K562 (cell line): ENCODE results near the gene NFIC. TPM values are rescaled to one million over a fixed set of nuclear protein-coding genes. Genes with fewer than 3 reads are reported as not detected.

Experiments used
- ATF3 ChIP-seq, 2 experiments: fragments of 450-650 bp in 1 of 2; sonication (generic) in 1 of 2; formaldehyde crosslinking in 1 of 2; IDR thresholded peaks in 1 of 2; conservative IDR thresholded peaks in 1 of 2; 2 replicates each; pipeline versions ENCODE4 v1.6.1 to v1.8.1; 2016 to 2023; ENCODE audit warnings: mild to moderate bottlenecking in 2 of 2, moderate library complexity in 2 of 2, inconsistent platforms in 1 of 2, missing genetic modification reagents in 1 of 2
- E2F6 ChIP-seq, 2 experiments: IDR thresholded peaks; 2 replicates each; pipeline ENCODE4 v1.6.1; 2011; ENCODE audit warnings: borderline replicate concordance in 1 of 2, control low read depth in 1 of 2, low read depth in 1 of 2, low read length in 1 of 2, mild to moderate bottlenecking in 1 of 2, mixed read lengths in 1 of 2, moderate library complexity in 1 of 2; ENCODE audit not compliant: insufficient read depth in 1 of 2, insufficient read length in 1 of 2, poor library complexity in 1 of 2, severe bottlenecking in 1 of 2; ENCODE audit errors: extremely low read depth in 1 of 2
- MYC ChIP-seq, 2 experiments: fragments of 250-450 bp in 1 of 2; sonication (Bioruptor Pico) in 1 of 2; IDR thresholded peaks; 2 replicates each; pipeline versions ENCODE4 v1.5.1 to v1.6.1; 2012 to 2021; ENCODE audit warnings: low read depth in 2 of 2, borderline replicate concordance in 1 of 2, improper control_type of control experiment in 1 of 2, low read length in 1 of 2, mild to moderate bottlenecking in 1 of 2, moderate library complexity in 1 of 2
- SRSF1 ChIP-seq: fragments of 200-400 bp; formaldehyde crosslinking; IDR thresholded peaks from 2 replicates; pipeline ENCODE4 v1.6.1; 2017; ENCODE audit warnings: mild to moderate bottlenecking, low read depth, low read length, moderate library complexity
- ZNF277 ChIP-seq: fragments of 250-450 bp; sonication (Bioruptor Pico); IDR thresholded peaks from 2 replicates; pipeline ENCODE4 v1.8.0; 2022; ENCODE audit warnings: inconsistent platforms, mild to moderate bottlenecking, moderate library complexity, borderline replicate concordance
- polyA plus RNA-seq, 8 experiments: library from polyadenylated mRNA; depleted of rRNA in 4 of 8; stranded (reverse) in 5 of 8; unstranded in 3 of 8; fragments of >200 nt; fragmentation: Nextera tagmentation in 2 of 8; fragmentation: Illumina TruSeq in 1 of 8; extraction: Ambion mirVana in 2 of 8; extraction: Trizol in 1 of 8; gene quantifications; 2 replicates each; pipeline versions ENCODE4 v1.2.1 to v1.2.3, GENCODE V29; 2011 to 2014; ENCODE audit warnings: inconsistent platforms in 1 of 8, missing spikeins in 1 of 8
- total RNA-seq, 7 experiments: library from RNA; depleted of rRNA in 6 of 7; stranded (reverse); fragments of >200 nt in 6 of 7; fragmentation: Illumina TruSeq in 2 of 7; extraction: Trizol in 2 of 7; gene quantifications; 2 replicates each; pipeline versions ENCODE4 v1.2.1 to v1.2.3, GENCODE V29; 2011 to 2021; ENCODE audit warnings: low replicate concordance in 1 of 7

Gene NFIC
- total and polyA plus RNA-seq, 9 of the 15 experiments (the other 6 are each of a cell fraction or from before 2014, with no cell fraction given): 0.71 to 62.1 (median 6.9) TPM

GRCh38 chr19:3372413-3372812 lies 6.0 kb downstream of the NFIC start (continued):
- no peak for TF ChIP-seq SRSF1
- peak in 1 of 2 experiments; percentile 25 for TF ChIP-seq E2F6 (IDR thresholded peaks at IDR 0.05; ENCODE audit: borderline replicate concordance in 1 of 2, extremely low read depth in 1 of 2, insufficient read depth in 1 of 2, insufficient read length in 1 of 2, low read depth in 1 of 2, low read length in 1 of 2, poor library complexity in 1 of 2, severe bottlenecking in 1 of 2)
- 0 out of 2 replicates have a peak, but pooled peaks have one; percentile 27 for TF ChIP-seq MYC (IDR thresholded peaks at IDR 0.05; ENCODE audit: low read depth, low read length)
- TF ChIP-seq MYC (CRISPR knock-in tag; IDR thresholded peaks at IDR 0.05; ENCODE audit: borderline replicate concordance, low read depth): no peak
- TF ChIP-seq ATF3 (IDR thresholded peaks at IDR 0.05): no peak
- TF ChIP-seq ATF3 (CRISPR knock-in tag; conservative IDR thresholded peaks at IDR 0.05): no peak
- TF ChIP-seq ZNF277 (CRISPR knock-in tag): no peak
